GM12892 (cell line): ENCODE data around the gene VCX2.
"Not testable (repeated sequence)": the region's sequence is repeated elsewhere in the genome, so short reads cannot be mapped to it uniquely, and the experiment has no call there.

ENCODE experiments used
- DNase-seq: peaks from one replicate; pipeline ENCODE4 v3.0.0; 2011; ENCODE audit not compliant: insufficient read length
- FAIRE-seq: peaks from 2 replicates; lab custom pipeline; 2011; peaks lifted over from hg19 to GRCh38; lab: Jason Lieb, UNC
- POLR2A ChIP-seq: IDR thresholded peaks from 2 replicates; pipeline ENCODE4 v1.6.1; 2011; ENCODE audit warnings: low read depth, low read length, control low read depth
- POLR2AphosphoS5 ChIP-seq: IDR thresholded peaks from 2 replicates; pipeline ENCODE4 v1.6.1; 2011; ENCODE audit warnings: low read depth, low read length, control low read depth
- TAF1 ChIP-seq: IDR thresholded peaks from 2 replicates; pipeline ENCODE4 v1.6.1; 2011; ENCODE audit warnings: low read depth, mild to moderate bottlenecking, control low read depth, low read length, borderline replicate concordance

Gene VCX2

DNA sequence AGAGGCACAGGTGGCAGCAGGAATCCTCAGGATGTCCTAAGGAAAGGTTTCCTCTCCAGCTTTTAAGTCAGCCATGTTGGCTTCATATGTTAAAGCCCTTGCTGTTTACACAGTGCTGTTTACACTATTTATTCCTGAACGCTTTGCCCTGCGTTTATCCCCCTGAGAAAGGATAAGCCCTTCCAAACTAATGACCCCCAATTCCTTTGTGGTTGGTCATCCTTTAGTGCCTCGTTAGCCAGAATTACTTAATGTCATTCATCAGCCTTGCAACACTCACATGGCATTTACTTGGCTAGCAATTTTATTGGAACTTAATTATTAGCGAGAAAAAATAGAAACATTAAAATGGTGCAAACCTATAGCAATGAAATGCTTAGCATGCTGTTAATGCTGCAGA, 23.8 kb downstream of the VCX2 start:
- FAIRE-seq (no peak), DNase-seq (no peak)
- TF ChIP-seq POLR2AphosphoS5 (no peak), POLR2A (no peak), TAF1 (no peak)

DNA sequence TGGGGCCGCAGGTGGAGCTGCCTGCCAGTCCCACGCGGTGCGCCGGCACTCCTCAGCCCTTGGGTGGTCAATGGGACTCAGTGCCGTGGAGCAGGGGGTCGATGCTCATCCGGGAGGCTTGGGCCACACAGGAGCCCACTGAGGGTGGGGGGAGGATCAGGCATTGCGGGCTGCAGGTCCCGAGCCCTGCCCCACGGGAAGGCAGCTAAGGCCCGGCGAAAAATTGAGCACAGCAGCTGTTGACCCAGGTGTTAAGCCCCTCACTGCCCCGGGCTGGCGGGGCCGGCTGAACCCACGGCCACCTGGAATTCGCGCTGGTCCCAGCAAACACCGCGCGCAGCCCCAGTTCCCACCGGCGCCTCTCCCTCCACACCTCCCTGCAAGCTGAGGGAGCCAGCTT, 26.1 kb downstream of the VCX2 start:
- no peak for FAIRE-seq
- no peak for DNase-seq
- TF ChIP-seq POLR2AphosphoS5 (no peak), POLR2A (no peak), TAF1 (no peak)

DNA sequence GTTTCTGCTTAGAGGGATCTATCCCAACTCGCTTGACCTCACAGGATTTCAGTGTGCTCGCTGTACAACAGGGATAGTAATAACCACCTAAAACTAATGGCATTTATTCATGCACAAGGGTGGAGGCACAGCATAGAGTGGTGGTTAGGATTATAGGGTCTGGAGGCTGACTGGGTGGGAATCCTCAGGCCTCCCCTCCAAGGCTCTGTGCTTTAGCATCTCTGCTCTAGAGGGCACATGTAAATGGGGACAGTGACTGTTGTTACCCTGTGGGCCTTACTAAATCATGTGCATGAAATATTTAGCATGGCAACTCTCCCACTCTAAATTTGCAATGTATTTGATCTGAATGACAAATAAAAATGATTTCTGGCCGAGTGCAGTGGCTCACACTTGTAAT, 29.2 kb downstream of the VCX2 start:
- TF ChIP-seq POLR2A: no peak
- TF ChIP-seq POLR2AphosphoS5: no peak
- no peak for TF ChIP-seq TAF1
- DNase-seq (no peak), FAIRE-seq (no peak)

DNA sequence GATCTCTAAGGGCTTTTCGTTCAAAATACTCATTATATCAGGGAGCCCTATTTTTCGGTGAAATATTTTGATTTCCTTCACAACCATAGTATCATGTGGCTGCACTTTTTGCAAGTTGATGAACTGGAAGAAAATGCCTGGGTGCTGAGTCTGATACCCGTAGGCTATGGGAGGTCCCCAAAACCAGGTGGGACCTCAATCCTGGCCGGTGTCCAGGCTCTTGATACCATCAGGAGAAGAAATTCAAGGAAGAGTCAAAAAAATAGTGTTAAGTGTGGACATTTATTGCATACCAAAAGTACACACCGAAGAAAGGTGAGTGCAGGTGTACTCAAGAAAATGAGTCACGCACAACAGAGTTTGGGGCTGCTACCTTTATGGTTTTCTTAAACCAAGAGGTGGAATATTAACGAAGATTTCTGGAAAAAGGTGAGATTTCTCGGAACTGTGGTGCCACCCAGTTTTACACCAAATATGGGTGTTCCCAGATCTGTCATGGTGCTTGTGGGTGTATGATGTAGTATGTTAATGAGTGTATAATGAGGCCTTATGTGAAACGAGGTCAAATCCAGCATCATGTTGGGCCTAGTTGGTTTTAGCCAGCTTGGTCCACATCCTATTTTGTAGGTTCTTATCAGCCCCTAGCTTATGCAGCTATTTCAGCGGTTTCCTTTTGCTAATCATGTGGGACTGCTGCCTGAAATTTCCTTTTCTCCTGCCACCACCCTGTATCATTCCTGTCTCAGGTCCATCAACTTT, 29.9 kb downstream of the VCX2 start:
- FAIRE-seq (no peak), DNase-seq (no peak)
- no peak for TF ChIP-seq TAF1
- TF ChIP-seq POLR2AphosphoS5: no peak
- TF ChIP-seq POLR2A: no peak

DNA sequence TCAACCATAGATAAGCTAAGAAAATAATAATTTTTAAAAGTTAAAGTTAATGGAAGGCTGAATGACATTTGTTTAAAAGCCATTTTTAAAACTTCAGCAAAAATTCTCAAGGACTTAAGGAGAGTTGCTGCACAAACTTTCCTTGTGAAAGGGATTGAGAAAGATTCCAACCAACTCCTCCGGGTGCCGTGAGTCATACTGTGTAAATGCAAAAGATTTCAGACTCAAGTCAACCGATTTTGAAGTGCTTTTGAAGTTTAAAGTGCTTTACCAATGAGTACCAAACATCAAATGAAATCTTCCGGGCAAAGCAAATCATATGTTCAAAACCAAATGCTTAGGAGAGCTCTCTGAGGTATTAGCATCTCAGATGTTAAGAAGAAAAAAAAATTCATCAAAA, 31.4 kb downstream of the VCX2 start:
- DNase-seq: no peak
- TF ChIP-seq POLR2A (no peak), TAF1 (no peak), POLR2AphosphoS5 (no peak)
- FAIRE-seq: no peak

DNA sequence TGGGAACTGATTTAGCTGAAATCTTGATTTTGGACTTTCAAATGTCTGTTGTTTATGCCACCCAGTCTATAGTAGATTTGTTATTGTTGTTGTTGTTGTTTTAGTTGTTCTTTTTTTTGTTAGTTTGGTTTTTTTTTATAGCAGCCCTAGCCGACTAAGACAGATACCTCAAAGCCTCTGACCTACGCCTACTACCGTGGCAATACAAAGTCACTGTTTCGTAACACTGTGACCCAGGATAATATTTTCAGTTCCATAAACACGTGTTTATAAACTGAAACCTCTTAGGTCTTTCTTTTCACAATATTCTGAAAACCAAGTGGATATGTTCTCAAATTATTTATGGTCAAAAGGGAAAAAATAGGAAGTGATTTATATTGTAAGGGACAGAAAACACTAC, 32.8 kb downstream of the VCX2 start:
- DNase-seq (no peak), FAIRE-seq (no peak)
- no peak for TF ChIP-seq TAF1

DNA sequence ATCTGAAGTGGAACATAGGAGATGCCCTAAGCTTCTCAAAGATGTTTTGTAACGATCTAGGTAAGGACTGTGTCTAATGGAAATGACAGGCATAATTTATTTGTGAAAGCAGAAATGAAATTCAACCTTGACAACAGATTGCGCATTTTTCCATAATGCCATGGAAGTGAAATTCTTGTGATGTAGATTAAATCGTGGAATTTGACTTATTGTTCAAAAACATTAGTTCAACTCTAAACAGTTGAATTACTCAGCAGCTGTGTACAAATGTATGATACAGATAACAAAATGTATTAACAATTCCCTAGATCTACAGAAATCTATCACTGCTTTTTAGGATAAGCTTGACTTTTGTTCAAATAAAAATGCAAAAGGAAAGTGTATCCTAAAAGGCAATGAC, 44.4 kb downstream of the VCX2 start:
- DNase-seq (no peak), FAIRE-seq (no peak)
- no peak for TF ChIP-seq POLR2A
- TF ChIP-seq POLR2AphosphoS5: no peak
- TF ChIP-seq TAF1: no peak

DNA sequence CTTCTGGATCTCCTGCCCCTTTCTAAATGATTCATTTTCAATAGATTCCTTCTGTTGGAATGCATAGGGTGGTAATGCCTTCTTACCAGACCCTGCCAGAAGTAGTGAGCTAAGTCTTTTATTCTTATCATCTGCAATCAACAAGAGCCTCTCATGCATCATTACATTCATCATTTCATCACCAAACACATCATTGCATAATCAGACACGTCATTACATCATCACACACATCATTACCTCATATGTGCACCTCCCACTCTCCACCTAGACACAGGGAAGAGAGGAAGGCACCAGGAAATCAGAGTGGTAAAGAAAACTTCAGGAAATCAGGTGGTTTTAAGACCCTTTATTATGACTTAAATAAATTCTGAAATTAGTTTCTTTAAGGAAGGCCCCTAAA, 45.0 kb downstream of the VCX2 start:
- FAIRE-seq: no peak
- no peak for TF ChIP-seq TAF1
- no peak for TF ChIP-seq POLR2A
- TF ChIP-seq POLR2AphosphoS5: no peak

DNA sequence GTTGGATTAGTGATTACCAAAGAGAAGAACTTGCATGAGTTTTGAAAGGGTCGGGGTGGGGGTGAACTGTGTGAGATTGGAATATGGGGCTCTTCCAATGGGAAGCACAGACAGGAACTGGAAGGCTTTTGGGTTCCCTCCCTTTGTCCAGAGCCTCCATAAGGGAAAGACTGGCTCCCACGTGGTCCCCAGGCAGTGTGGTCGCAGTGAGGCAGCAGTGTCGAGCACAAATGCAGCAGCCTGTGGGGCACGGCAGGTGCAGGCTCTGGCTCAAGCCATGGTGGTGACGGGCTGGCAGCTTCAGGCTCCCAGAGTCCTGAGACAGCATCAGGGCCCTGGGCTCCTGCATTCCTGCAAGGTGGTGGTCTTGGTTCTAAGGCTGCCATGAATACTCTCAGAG, 45.5 kb downstream of the VCX2 start:
- FAIRE-seq (no peak), DNase-seq (no peak)
- TF ChIP-seq TAF1 (no peak), POLR2A (no peak), POLR2AphosphoS5 (no peak)

More for the DNA sequence above, 45.0 kb downstream of the VCX2 start:
- no peak for DNase-seq

DNA sequence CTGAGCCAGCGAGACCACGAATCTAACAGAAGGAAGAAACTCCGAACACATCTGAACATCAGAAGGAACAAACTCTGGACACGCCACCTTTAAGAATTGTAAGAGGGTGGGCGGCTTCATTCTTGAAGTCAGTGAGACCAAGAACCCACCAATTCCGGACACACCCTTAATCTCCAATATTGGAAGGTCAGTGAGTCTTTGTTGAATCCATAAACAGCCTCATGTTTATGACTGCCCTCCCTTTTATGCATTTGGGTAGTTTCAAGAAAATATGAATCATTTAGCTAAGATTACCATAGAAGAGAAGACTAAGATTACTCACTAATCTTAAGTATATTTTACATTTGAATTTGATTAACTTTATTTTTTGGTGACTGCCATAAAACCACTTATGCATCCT, 48.5 kb downstream of the VCX2 start:
- FAIRE-seq: no peak

DNA sequence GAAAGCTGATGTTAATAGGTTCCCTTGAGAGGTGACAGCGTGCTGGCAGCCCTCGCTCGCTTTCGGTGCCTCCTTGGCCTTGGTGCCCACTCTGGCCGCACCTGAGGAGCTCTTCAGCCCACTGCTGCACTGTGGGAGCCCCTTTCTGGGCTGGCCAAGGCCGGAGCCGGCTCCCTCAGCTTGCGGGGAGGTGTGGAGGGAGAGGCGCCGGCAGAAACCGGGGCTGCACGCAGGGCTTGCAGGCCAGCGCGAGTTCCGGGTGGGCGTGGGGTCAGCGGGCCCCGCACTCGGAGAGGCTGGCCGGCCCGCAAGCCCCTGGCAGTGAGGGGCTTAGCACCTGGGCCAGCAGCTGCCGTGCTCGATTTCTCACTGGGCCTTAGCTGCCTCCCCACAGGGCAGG, 49.7 kb downstream of the VCX2 start:
- not testable (repeated sequence) for DNase-seq, FAIRE-seq

More for the DNA sequence above, 48.5 kb downstream of the VCX2 start:
- no peak for DNase-seq
- TF ChIP-seq POLR2A (no peak), TAF1 (no peak), POLR2AphosphoS5 (no peak)
